ENCODE results near the gene C11orf21. TPM values are rescaled to one million over a fixed set of nuclear protein-coding genes. Genes with fewer than 3 reads are reported as not detected.

Gene C11orf21
- total and polyA plus RNA-seq, 2 experiments from 2014 or later, result 1.3 to 1.8 TPM

GRCh38 chr11:2331404-2331803, 29.7 kb upstream of the C11orf21 start:
- no peaks in the 10 kb centered on the region for H3K9me3 ChIP-seq (ENCODE audit: low read depth)
- no peak for TF ChIP-seq CTCF (IDR thresholded peaks at IDR 0.05; ENCODE audit: low read depth, low read length)
- no peak for DNase-seq (ENCODE audit: low read depth in 1 of 2, low spot score in 1 of 2)
- H3K4me1 ChIP-seq (ENCODE audit: low read depth), result no peaks in the 10 kb centered on the region
- no peaks in the 10 kb centered on the region for H3K36me3 ChIP-seq
- H3K27me3 ChIP-seq, result no peaks in the 10 kb centered on the region
- no peak overlapping the region for H3K27ac ChIP-seq
- no peak overlapping the region for H3K4me3 ChIP-seq

- Histone ChIP-seq H3K9me3 (ENCODE audit: low read depth) (no peaks in the 10 kb centered on the region), H3K27ac (no peak overlapping the region), H3K4me1 (ENCODE audit: low read depth) (no peaks in the 10 kb centered on the region), H3K36me3 (no peaks in the 10 kb centered on the region), H3K4me3 (no peak overlapping the region), H3K27me3 (no peaks in the 10 kb centered on the region)
- TF ChIP-seq CTCF (IDR thresholded peaks at IDR 0.05; ENCODE audit: low read depth, low read length), result no peak
- DNase-seq (ENCODE audit: low read depth in 1 of 2, low spot score in 1 of 2), result no peak
These were observed 29.0 kb upstream of the C11orf21 start for GRCh38 chr11:2330696-2331095.

GRCh38 chr11:2329551-2329950, 27.8 kb upstream of the C11orf21 start:
- no peak overlapping the region for H3K27ac ChIP-seq
- no peak overlapping the region for H3K4me3 ChIP-seq
- no peaks in the 10 kb centered on the region for H3K4me1 ChIP-seq (ENCODE audit: low read depth)
- no peak for TF ChIP-seq CTCF (IDR thresholded peaks at IDR 0.05; ENCODE audit: low read depth, low read length)
- H3K36me3 ChIP-seq, result no peaks in the 10 kb centered on the region
- no peaks in the 10 kb centered on the region for H3K27me3 ChIP-seq
- no peaks in the 10 kb centered on the region for H3K9me3 ChIP-seq (ENCODE audit: low read depth)
- no peak for DNase-seq (ENCODE audit: low read depth in 1 of 2, low spot score in 1 of 2)

- Histone ChIP-seq H3K9me3 (ENCODE audit: low read depth) (no peaks in the 10 kb centered on the region), H3K4me1 (ENCODE audit: low read depth) (no peaks in the 10 kb centered on the region), H3K27ac (no peak overlapping the region), H3K27me3 (no peaks in the 10 kb centered on the region), H3K36me3 (no peaks in the 10 kb centered on the region), H3K4me3 (no peak overlapping the region)
- no peak for DNase-seq (ENCODE audit: low read depth in 1 of 2, low spot score in 1 of 2)
- TF ChIP-seq CTCF (IDR thresholded peaks at IDR 0.05; ENCODE audit: low read depth, low read length), result no peak
These were observed 27.1 kb upstream of the C11orf21 start for GRCh38 chr11:2328656-2329354.

GRCh38 chr11:2328021-2328420, 26.3 kb upstream of the C11orf21 start:
- Histone ChIP-seq H3K27ac (no peak overlapping the region), H3K27me3 (no peaks in the 10 kb centered on the region), H3K36me3 (no peaks in the 10 kb centered on the region), H3K4me1 (ENCODE audit: low read depth) (no peaks in the 10 kb centered on the region), H3K4me3 (no peak overlapping the region), H3K9me3 (ENCODE audit: low read depth) (no peaks in the 10 kb centered on the region)
- no peak for TF ChIP-seq CTCF (IDR thresholded peaks at IDR 0.05; ENCODE audit: low read depth, low read length)
- DNase-seq (ENCODE audit: low read depth in 1 of 2, low spot score in 1 of 2), result no peak
